IPS DF 4.7 (cell line): Measurements from ENCODE around the gene NPAS3.

Experiments used
- DNase-seq: peaks from one replicate; pipeline ENCODE4 v3.0.0-alpha.2; 2013; ENCODE audit warnings: low spot score; ENCODE audit errors: extremely low read depth

Gene NPAS3

GRCh38 chr14:33315217-33315616 is 376.5 kb downstream of the NPAS3 start:
- DNase-seq = no peak

- DNase-seq = no peak
These were observed 377.0 kb downstream of the NPAS3 start for GRCh38 chr14:33315721-33316120.

DNA sequence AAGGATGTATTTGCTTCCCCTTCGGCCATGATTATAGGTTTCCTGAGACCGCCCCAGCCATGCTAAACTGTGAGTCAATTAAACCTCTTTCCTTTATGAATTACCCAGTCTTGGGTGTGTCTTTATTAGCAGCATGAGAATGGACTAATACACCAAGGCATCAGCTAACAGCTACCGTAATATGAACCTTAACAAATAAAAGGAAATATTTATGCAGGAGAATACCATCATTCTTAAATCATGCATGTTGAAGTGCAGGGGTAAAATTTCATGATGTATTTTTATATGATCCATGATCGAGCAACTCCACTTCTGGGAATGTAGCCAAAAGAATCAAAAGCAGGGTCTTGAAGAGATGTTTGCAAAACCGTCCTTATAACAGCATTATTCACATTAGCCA is 379.0 kb downstream of the NPAS3 start:
- no peak for DNase-seq

- no peak for DNase-seq
These were observed 385.3 kb downstream of the NPAS3 start for GRCh38 chr14:33323979-33324378.

- DNase-seq = no peak
These were observed 392.7 kb downstream of the NPAS3 start for GRCh38 chr14:33331176-33331949.

GRCh38 chr14:33332497-33332896 is 393.8 kb downstream of the NPAS3 start:
- DNase-seq = no peak

DNA sequence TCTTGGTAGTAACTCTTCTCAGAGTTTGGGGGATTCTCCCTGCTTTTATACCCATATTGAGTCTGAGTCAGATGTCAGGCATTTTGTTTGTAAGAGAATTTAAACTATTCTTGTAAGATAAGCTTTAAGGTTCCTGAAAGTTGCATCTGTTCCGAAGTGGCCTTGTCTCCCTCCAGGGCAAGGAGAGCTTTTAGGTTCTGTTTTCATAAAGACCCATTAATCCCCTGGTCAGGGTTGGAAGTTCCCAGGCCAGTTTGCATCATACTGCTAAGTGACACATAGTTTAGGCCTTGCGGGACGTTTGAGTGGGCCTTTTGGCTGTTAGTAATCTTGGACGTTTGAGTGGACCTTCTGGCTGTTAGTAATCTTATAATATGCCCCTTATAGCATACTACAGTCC is 396.7 kb downstream of the NPAS3 start:
- no peak for DNase-seq

GRCh38 chr14:33342299-33342974 is 403.8 kb downstream of the NPAS3 start:
- DNase-seq = no peak

DNA sequence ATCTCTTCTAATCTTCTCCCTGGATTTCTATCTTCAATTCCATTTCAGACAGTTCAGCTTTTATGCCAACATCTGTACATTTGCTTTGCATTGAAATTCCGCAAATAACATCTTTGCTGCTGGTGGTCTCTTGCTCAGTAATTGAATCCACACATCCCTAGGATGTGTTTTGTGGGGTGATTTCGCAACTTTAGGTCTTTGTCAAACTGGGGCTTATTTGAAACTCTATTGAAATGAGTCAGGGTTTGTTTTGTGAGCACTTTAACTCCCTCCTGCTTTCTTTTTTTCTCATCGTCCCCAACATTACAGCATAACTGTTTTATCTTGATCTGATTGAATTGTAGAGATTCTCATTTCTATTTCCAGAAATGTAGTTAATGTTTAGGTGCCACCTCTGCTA is 404.3 kb downstream of the NPAS3 start:
- no peak for DNase-seq

DNA sequence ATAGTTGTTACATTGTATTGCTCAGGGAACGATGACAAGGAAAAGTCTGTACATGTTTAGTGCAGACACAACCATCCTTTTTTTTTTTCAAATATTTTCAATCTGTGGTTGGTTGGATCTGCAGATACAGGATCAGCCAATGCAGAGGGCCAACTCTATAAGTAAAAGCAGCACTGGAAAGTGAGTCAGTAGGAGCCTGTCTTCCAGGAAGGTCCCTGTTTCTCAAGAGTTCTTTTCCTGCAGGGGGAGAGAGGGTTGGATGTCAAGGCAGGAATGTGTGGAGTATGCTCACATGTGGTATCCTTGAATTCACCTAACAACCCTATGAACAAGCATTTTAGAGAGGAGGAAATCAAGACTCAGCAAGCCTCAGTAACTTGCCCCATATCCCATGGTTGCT is 409.1 kb downstream of the NPAS3 start:
- DNase-seq = no peak

GRCh38 chr14:33348510-33348909 is 409.8 kb downstream of the NPAS3 start:
- no peak for DNase-seq

- no peak for DNase-seq
These were observed 411.2 kb downstream of the NPAS3 start for GRCh38 chr14:33349871-33350270.

DNA sequence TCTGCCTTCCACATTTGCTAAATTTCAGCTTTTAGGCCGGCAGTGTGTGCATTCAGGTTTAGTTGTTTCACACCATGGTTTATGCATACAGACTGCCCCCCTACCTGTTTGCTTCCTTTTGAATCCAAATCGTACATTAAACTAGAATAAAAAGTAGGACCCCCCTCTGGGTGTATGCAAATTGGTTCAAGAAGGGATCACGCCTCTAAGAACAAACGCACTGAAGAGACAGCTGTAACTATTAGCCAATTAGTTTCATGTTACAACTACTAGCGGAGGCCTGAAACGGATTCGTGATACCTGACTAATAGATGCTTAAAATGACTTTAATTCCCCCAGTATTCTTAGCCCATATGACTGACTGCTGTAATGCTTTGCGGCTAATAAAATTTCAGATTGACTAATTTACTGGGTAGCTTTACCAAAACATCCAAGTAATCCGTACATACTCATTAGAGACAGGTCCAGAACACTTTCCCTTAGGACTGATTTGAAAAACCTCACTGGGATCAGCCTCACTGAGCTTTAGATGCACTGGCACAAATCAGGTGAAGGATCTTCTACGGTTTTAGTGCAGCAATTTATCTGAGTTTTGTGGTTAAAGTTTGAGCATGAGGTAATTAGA is 411.8 kb downstream of the NPAS3 start:
- DNase-seq = no peak

DNA sequence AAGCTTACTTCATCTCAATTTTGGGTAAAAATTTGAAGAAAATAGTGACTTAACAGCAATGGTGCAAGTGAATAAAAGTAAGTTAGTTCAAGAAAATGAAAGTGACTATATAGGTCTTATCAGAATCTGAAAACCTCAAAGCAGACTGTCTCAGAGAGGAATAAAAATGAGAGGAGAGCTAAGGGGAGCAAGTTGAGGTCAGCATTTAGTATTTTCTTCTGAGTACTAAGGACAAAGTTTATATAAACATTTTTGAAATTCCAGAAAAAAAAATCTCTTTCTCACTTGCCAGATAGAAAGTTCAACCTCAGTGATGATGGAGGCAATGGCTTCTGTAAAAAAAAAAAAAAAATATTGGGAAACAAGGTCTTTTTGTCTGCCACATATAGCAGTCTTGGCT is 414.1 kb downstream of the NPAS3 start:
- no peak for DNase-seq

GRCh38 chr14:33356181-33356580 is 417.5 kb downstream of the NPAS3 start:
- DNase-seq = no peak

DNA sequence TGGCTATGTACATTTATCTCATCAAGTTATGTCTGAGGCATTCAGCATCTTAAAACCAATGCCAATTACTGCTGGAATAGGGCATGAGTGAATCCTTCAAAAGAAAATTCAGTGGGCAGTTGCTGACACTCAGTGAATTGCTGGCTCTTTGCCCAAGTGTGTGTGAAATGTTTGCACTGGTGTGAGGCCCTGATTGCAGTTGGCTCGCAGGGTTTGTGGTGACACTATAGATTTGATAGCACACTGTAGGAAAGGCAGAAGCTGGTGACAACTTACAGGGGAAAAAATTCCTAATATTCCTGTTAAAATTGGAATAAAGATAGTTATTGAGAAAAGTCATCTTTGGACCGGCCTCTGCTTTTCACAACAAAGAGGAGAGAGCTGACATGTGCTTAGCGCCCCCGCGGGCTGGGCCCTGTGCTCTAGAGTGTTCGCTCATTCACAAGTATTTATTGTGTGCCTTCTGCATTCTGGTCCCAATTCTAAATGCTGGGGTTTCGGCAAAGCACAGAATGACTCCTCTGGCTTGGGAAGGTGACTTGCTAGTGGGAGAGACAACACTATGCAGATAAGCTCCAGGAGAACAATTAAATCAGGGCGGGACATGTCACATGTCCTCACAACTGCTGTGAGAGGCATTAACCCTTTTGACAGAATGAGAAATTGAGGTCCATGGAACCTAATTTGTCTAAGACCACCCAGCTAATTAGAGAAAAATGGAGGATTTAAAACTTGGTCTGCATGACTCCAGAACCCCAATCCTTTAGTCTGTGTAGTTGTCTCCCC is 418.7 kb downstream of the NPAS3 start:
- DNase-seq = no peak

DNA sequence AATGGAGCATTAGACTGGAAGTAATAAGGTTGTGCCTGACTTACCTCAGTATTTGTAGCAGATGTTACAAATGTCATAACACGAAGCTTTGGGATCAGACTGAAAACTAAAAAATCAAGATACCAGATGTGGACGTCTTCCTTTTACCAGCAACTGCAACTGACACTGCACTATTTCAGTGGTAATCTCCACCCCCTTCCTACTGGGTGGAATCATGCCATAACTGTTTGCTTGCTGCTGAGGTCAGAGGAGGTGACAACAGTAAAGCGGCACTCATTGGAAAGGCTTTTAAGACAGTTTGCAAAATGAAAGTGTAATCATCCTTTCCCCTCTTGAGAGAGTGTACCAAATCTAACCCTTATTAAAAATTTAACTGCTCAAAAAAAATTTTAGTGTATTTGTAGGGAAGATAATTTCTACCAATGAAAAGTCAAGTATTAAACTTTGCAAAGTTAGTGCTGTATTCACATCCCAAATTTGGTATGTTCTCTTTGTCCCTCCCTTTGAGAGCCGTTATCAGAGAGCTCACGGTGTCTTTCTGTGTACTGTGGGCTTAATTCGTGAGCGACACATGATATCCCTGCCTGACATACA is 420.7 kb downstream of the NPAS3 start:
- no peak for DNase-seq

DNA sequence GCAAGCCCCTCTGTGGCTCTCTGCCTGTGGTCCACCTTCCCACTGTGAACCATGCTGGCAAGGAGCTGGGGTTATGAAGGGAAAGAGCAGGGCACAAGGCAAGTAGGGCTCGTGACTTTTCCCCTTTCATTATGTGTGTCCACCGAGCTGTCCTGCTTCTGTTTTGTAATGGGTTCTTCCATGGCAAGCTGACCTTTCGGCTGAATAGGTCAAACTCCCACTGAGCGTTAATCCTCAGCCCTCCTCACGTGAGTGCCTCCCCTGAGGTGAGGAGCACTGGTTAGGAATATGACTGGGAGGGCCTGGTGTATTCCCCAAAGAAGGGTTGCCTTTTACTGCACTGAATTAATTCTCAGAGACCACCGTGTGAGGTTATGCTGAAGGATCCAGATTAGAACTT is 424.3 kb downstream of the NPAS3 start:
- DNase-seq = no peak

DNA sequence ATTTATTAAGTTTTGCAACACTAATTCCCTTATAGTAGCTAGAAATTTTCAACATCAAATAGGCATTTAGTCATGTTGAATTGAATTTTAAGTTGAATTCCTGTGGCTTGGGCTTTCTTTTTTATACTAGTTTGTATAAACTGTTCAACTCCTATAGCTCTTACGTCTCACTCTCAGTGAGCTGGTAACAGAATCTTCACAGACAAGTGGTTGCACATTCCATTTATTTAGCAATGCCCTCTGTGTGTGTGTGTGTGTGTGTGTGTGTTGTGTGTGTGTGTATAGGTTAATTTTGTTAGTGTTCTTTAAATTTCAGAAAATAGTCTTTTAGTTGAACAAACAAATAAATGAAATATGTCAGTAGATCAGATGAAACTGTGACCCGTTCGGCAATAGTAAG is 425.0 kb downstream of the NPAS3 start:
- DNase-seq = no peak

- DNase-seq = no peak
These were observed 425.8 kb downstream of the NPAS3 start for GRCh38 chr14:33364466-33364865.

DNA sequence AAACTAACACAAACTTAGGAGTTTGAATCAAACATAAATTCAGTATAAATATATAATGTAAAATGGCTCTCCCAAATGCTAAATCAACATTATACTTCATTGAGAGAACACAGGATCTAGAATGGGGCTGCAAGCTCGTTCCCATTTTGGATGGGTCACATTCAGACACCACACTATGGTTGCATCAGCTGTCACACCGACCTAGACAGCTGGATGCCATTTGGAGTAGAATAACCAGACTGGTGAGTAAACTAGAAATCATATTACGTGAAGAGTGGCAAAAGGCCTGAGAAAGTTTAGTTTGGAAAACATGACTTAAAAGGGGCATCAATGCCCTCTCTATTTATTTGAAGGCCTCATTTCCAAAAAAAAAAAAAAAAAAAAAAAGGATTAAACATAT is 430.4 kb downstream of the NPAS3 start:
- DNase-seq = no peak
